GM19238 (cell line): Measurements from ENCODE around the gene PUM2.

ENCODE experiments used
- DNase-seq: peaks from one replicate; pipeline ENCODE4 v3.0.0; 2011; ENCODE audit warnings: low spot score; ENCODE audit not compliant: insufficient read length

Gene PUM2

GRCh38 chr2:20346565-20347381 is 3.9 kb downstream of the PUM2 start:
- no peak for DNase-seq

GRCh38 chr2:20343128-20343527 is 7.5 kb downstream of the PUM2 start:
- no peak for DNase-seq

GRCh38 chr2:20339012-20339411 is 11.6 kb downstream of the PUM2 start:
- DNase-seq: no peak

- no peak for DNase-seq
These were observed 15.9 kb downstream of the PUM2 start for GRCh38 chr2:20334605-20335203.

GRCh38 chr2:20333738-20334137 is 16.9 kb downstream of the PUM2 start:
- DNase-seq: no peak

- DNase-seq: no peak
These were observed 20.5 kb downstream of the PUM2 start for GRCh38 chr2:20330192-20330591.

- no peak for DNase-seq
These were observed 23.3 kb downstream of the PUM2 start for GRCh38 chr2:20327370-20327769.

GRCh38 chr2:20326163-20326780 is 24.4 kb downstream of the PUM2 start:
- DNase-seq: peak; percentile 16

GRCh38 chr2:20322527-20323300 is 27.9 kb downstream of the PUM2 start:
- no peak for DNase-seq

GRCh38 chr2:20317690-20318089 is 33.0 kb downstream of the PUM2 start:
- no peak for DNase-seq

GRCh38 chr2:20317197-20317596 is 33.4 kb downstream of the PUM2 start:
- DNase-seq: no peak

GRCh38 chr2:20314562-20315501 is 35.8 kb downstream of the PUM2 start:
- DNase-seq: no peak

GRCh38 chr2:20313659-20314058 is 37.0 kb downstream of the PUM2 start:
- DNase-seq: no peak

GRCh38 chr2:20309001-20309400 is 41.6 kb downstream of the PUM2 start:
- no peak for DNase-seq

GRCh38 chr2:20307311-20307710 is 43.3 kb downstream of the PUM2 start:
- no peak for DNase-seq

- DNase-seq: no peak
These were observed 46.2 kb downstream of the PUM2 start for GRCh38 chr2:20304411-20304810.

GRCh38 chr2:20303966-20304365 is 46.7 kb downstream of the PUM2 start:
- no peak for DNase-seq

GRCh38 chr2:20302019-20302418 is 48.6 kb downstream of the PUM2 start:
- DNase-seq: no peak

GRCh38 chr2:20300656-20301055 is 50.0 kb downstream of the PUM2 start:
- no peak for DNase-seq

GRCh38 chr2:20299113-20299512 is 51.5 kb downstream of the PUM2 start:
- no peak for DNase-seq

GRCh38 chr2:20294231-20294630 is 56.4 kb downstream of the PUM2 start:
- DNase-seq: no peak
